Measurements from ENCODE around the gene MRO.
"Not testable (repeated sequence)": the region's sequence is repeated elsewhere in the genome, so short reads cannot be mapped to it uniquely, and the experiment has no call there.

Gene MRO

DNA sequence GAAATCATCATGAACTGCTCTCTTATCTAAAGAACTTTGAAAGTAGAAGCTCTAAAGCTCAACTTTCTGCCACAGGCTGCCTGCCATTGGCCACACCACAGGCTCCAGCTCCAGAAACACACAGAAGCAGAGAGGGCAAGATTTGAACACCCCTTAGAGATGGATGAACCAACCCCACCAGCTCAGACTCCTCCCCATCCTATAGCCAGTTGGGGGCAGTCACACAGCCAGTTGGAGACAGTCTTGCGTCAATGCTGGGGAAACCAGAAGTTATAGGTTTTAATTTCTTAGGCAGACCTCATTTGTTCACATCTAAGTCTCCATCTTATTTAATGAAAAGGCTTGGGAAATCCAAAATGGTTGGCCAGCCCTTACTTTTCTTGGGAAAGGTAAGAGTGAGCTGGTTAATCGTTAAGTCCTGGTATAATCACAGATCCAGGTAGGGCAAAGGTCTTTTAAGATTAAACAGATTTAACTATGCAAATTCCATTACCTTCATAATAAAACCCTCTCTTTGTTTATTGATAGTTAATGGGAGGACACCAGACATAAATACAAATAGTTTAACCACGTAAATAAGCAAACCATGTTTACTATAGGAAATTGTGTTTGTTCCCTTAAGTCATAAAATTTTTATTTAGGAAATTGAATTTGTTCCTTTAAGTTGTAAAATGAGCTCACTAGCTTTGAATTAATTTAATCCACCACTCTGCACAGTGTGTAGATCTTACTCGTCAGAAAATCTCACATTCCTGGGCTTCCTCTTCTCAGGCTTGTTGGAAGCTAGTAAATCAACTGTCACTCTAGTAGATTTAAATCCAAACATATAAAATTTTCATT is 28.0 kb downstream of the MRO start:
- no peak for DNase-seq (ENCODE audit: low spot score)
- in situ Hi-C loops (cut with MboI; ENCODE audit: low sequenced_read_pairs, unreplicated experiment), result no loop called here
- no peak for TF ChIP-seq CTCF (IDR thresholded peaks at IDR 0.05; ENCODE audit: borderline replicate concordance, control extremely low read depth, extremely low read depth, insufficient read depth, missing control alignments)

DNA sequence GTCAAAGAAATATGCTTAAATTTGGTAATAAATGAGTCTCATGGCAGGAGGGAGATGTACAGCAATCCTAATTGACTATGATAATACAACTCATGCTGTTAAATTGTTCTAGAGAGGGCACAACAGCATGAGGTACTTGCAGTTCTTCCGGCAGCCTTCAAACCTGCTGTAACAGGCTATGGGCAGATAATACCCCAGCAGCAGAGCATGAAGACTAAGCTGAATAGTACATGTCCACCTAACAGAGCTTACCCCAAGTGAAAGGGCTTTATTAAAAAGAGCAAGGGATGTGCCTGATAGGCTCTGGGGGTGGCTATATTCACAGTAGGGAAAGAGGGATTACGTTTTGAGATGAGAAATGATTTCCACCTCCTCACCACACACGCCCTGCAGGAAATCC is 28.9 kb downstream of the MRO start:
- in situ Hi-C loops (cut with MboI; ENCODE audit: low sequenced_read_pairs, unreplicated experiment), result no loop called here
- DNase-seq (ENCODE audit: low spot score), result no peak
- TF ChIP-seq CTCF (IDR thresholded peaks at IDR 0.05; ENCODE audit: borderline replicate concordance, control extremely low read depth, extremely low read depth, insufficient read depth, missing control alignments), result no peak

GRCh38 chr18:50790241-50790640 is 29.6 kb downstream of the MRO start:
- in situ Hi-C loops (cut with MboI; ENCODE audit: low sequenced_read_pairs, unreplicated experiment), result no loop called here
- DNase-seq (ENCODE audit: low spot score), result no peak
- TF ChIP-seq CTCF (IDR thresholded peaks at IDR 0.05; ENCODE audit: borderline replicate concordance, control extremely low read depth, extremely low read depth, insufficient read depth, missing control alignments), result no peak

DNA sequence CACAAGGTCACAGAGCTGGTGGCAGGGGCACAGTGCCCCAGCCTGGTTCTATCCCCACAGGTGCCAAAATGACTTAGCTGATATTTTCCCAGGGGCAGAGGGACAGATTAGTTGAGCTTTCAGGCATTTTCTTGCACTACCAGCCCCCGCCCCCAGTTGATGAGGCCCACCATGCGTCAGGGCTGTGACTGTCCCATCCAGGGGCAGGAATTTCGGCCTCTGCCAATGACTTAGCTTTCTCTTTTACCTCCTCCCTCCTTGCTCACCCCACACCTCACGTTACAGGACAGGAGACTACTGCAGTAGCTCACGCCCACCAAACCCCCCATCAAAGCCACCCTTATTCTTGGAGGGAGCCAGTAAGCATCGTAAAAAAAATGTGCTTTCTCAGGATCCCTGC is 31.5 kb downstream of the MRO start:
- TF ChIP-seq CTCF (IDR thresholded peaks at IDR 0.05; ENCODE audit: borderline replicate concordance, control extremely low read depth, extremely low read depth, insufficient read depth, missing control alignments), result no peak
- DNase-seq (ENCODE audit: low spot score), result no peak

DNA sequence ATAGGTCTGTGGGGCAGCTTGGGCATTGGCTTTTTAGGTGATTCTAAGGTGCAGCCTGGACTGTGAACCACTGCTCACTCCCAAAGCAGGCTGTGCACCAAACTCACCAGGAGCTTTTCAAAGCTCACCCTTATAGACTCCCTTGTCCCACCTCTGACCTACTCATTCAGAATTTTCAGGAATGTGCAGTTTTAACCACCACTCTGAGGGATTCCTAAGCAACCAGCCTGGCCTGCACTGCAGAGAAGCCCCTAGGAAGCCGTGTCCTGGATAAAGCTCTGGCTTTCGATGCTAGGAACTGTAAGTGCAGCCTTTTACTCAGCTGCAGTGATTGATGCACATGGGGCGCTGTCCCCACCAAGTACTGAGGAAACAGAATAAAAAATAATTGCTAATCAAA is 33.0 kb downstream of the MRO start:
- no peak for TF ChIP-seq CTCF (IDR thresholded peaks at IDR 0.05; ENCODE audit: borderline replicate concordance, control extremely low read depth, extremely low read depth, insufficient read depth, missing control alignments)
- in situ Hi-C loops (cut with MboI; ENCODE audit: low sequenced_read_pairs, unreplicated experiment), result no loop called here

More for the DNA sequence above, 31.5 kb downstream of the MRO start:
- in situ Hi-C loops (cut with MboI; ENCODE audit: low sequenced_read_pairs, unreplicated experiment), result no loop called here

DNA sequence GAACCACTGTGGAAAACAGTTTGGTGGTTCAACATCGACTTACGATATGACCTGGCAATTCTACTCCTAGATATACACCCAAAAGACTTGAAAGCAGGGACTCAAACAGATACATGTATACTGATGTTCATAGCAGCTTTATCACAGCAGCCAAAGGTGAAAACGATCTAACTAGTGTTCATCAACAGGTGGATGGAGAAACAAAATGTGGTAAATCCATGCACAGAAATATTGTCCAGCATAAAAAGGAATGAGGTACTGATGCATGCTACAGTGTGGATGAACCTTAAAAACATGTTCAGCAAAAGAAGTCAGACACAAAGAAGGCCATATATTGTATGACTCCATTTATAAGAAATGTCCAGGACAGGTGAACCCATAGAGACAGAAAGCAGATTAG is 36.3 kb downstream of the MRO start:
- no peak for DNase-seq (ENCODE audit: low spot score)
- in situ Hi-C loops (cut with MboI; ENCODE audit: low sequenced_read_pairs, unreplicated experiment), result no loop called here
- TF ChIP-seq CTCF (IDR thresholded peaks at IDR 0.05; ENCODE audit: borderline replicate concordance, control extremely low read depth, extremely low read depth, insufficient read depth, missing control alignments), result no peak

More for the DNA sequence above, 33.0 kb downstream of the MRO start:
- no peak for DNase-seq (ENCODE audit: low spot score)

- in situ Hi-C loops (cut with MboI; ENCODE audit: low sequenced_read_pairs, unreplicated experiment); DNase-seq (ENCODE audit: low spot score): not testable (repeated sequence)
Measured at GRCh38 chr18:50779021-50779420, 40.8 kb downstream of the MRO start.
